Glutamatergic neuron (in vitro differentiated cells): ENCODE measurements around the gene LAP3. TPM values are rescaled to one million over a fixed set of nuclear protein-coding genes. Genes with fewer than 3 reads are reported as not detected.

ENCODE experiments used
- DNase-seq: peaks from one replicate; pipeline ENCODE4 v3.0.0; 2022
- H3K27ac Mint-ChIP-seq: one replicate; pipeline ENCODE4 v1.8.0; 2020; ENCODE audit warnings: mild to moderate bottlenecking, mixed read lengths, inconsistent platforms; ENCODE audit not compliant: unreplicated experiment
- H3K27me3 Mint-ChIP-seq: one replicate; pipeline ENCODE4 v1.8.0; 2020; ENCODE audit warnings: mild to moderate bottlenecking, moderate library complexity, mixed read lengths, inconsistent platforms; ENCODE audit not compliant: unreplicated experiment
- H3K36me3 Mint-ChIP-seq: one replicate; pipeline ENCODE4 v1.8.0; 2020; ENCODE audit warnings: mild to moderate bottlenecking, mixed read lengths, inconsistent platforms; ENCODE audit not compliant: unreplicated experiment
- H3K4me1 Mint-ChIP-seq: one replicate; pipeline ENCODE4 v1.8.0; 2020; ENCODE audit warnings: mild to moderate bottlenecking, low read depth, mixed read lengths, inconsistent platforms; ENCODE audit not compliant: unreplicated experiment
- H3K4me3 Mint-ChIP-seq: one replicate; pipeline ENCODE4 v1.8.0; 2020; ENCODE audit warnings: mild to moderate bottlenecking, mixed read lengths, inconsistent platforms; ENCODE audit not compliant: unreplicated experiment
- H3K9me3 Mint-ChIP-seq: one replicate; pipeline ENCODE4 v1.8.0; 2020; ENCODE audit warnings: mild to moderate bottlenecking, moderate library complexity, mixed read lengths, inconsistent platforms; ENCODE audit not compliant: unreplicated experiment
- CTCF ChIP-seq: fragments of 200-600 bp; sonication (generic); IDR thresholded peaks from one replicate; pipeline ENCODE4 v1.5.0; 2021; ENCODE audit not compliant: partially characterized antibody, unreplicated experiment
- total RNA-seq: library from RNA; stranded (reverse); fragmentation: NEBNext Ultra II Directional; extraction: Animal tissue kit (Norgen Biotek cat#: 25700); gene quantifications from one replicate; pipeline ENCODE4 v1.2.1, GENCODE V29; 2021; ENCODE audit not compliant: unreplicated experiment

LAP3 gene
- total RNA-seq, 1 donor from 2014 or later, result 24.9 TPM

GRCh38 chr4:17552427-17552826 lies 24.6 kb upstream of the LAP3 start:
- Mint-ChIP-seq H3K36me3 (no peaks in the 10 kb centered on the region), H3K4me3 (no peak overlapping the region), H3K27me3 (no peaks in the 10 kb centered on the region), H3K4me1 (no peaks in the 10 kb centered on the region), H3K9me3 (peaks cover 2% of the 10 kb centered on the region), H3K27ac (no peak overlapping the region)
- TF ChIP-seq CTCF, result no peak
- no peak for DNase-seq

GRCh38 chr4:17554568-17554967 lies 22.4 kb upstream of the LAP3 start:
- Mint-ChIP-seq H3K4me1 (no peaks in the 10 kb centered on the region), H3K27me3 (no peaks in the 10 kb centered on the region), H3K36me3 (no peaks in the 10 kb centered on the region), H3K9me3 (peaks cover 2% of the 10 kb centered on the region), H3K27ac (no peak overlapping the region), H3K4me3 (no peak overlapping the region)
- no peak for DNase-seq
- TF ChIP-seq CTCF, result no peak

- Mint-ChIP-seq H3K36me3 (no peaks in the 10 kb centered on the region), H3K4me1 (peaks cover 3% of the 10 kb centered on the region), H3K9me3 (peaks cover 4% of the 10 kb centered on the region), H3K4me3 (no peak overlapping the region), H3K27ac (no peak overlapping the region), H3K27me3 (no peaks in the 10 kb centered on the region)
- TF ChIP-seq CTCF, result no peak
- DNase-seq, result no peak
Measured at GRCh38 chr4:17556498-17556897, 20.5 kb upstream of the LAP3 start.

GRCh38 chr4:17557880-17558279 lies 19.1 kb upstream of the LAP3 start:
- Mint-ChIP-seq H3K27me3 (no peaks in the 10 kb centered on the region), H3K9me3 (peaks cover 4% of the 10 kb centered on the region)

More at GRCh38 chr4:17557880-17558279, 19.1 kb upstream of the LAP3 start:
- no peak for DNase-seq
- Mint-ChIP-seq H3K27ac (no peak overlapping the region), H3K4me3 (no peak overlapping the region), H3K4me1 (peaks cover 5% of the 10 kb centered on the region), H3K36me3 (no peaks in the 10 kb centered on the region)
- TF ChIP-seq CTCF, result no peak
